HG03457 (cell line): ENCODE results near the gene ATP2B1.
A peak's percentile ranks its signal among the peaks of the same experiment; 100 is the strongest.

Source experiments
- ATAC-seq: cut with Tn5 transposase; IDR thresholded peaks from one replicate; pipeline ENCODE4 v1.9.1; 2021; ENCODE audit warnings: moderate number of reproducible peaks; ENCODE audit not compliant: unreplicated experiment

Gene ATP2B1

DNA sequence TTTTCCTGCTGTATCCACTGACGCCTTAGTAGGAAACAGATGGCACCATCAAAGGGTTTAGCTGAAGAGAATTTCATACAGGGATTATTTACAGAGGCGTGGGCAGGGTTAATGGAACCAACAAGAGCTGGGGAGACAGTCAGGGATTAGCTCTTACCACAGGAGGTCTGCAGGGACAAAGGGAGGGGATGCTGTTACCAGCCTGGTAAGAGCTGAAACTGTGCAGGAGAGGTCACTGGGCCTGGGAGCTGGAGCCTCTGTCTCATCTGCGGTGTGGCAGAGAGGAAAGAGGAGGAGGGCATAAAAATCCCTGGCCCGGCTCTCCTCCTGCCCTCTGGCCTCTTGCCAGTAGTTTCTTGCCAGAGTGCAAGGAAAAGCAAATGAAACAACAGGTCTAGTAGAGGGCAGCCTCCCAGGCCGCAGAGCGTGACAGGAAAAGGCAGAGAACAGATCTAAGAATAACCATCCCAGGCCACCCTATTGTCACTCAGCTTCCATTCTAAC, 163.9 kb downstream of the ATP2B1 start:
- ATAC-seq: no peak

DNA sequence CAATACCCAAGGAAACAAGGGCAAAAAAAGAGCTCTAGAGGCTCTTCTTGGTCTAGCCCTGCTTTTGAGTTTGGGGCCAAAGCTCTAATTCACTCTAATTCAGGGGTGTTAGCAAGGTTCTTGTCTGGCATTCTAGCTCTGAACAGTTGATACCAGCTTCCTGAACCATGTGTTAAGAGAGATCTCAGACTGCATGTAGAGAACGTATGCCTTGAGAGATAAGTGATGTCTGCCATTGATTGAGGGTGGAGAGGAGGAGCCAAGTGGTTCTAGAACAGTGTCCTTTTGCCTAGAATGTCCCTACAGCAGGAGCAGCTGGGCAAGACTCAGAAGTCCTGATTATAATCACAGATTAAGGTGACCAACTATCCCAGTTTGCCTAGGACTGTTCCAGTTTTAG, 164.6 kb downstream of the ATP2B1 start:
- ATAC-seq: no peak

DNA sequence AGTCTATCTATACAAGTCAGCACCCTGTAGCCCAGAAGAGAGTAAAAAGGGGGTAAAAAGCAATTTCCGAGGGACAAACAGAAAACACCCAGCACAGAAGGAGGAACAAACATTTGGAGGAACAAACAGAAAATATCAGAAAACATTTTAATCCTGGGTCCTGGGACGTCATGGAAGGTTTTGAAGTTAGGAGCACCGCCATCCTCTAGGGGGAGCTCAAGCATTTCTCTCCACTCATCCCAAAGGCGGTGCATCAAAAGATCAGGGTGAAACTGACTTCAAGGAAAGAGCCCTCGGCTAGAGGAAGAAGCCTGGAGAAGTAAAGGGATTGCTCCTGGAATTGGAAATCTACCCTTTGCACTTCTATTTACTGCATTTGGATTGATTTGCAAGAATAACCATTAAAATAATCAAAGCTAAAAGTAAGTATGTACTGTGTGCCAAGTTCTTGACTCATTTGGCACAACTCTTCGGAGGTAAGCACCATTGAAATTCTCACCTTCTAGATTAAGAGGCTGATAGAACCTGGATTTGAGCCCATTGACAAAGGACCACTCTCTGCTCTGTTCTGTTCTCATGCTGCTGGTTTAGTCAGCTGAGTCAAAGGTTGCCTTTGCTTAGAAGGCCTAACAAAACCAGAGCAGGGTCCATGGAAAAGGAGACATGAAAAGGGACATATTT, 165.6 kb downstream of the ATP2B1 start:
- ATAC-seq: peak; percentile 71

DNA sequence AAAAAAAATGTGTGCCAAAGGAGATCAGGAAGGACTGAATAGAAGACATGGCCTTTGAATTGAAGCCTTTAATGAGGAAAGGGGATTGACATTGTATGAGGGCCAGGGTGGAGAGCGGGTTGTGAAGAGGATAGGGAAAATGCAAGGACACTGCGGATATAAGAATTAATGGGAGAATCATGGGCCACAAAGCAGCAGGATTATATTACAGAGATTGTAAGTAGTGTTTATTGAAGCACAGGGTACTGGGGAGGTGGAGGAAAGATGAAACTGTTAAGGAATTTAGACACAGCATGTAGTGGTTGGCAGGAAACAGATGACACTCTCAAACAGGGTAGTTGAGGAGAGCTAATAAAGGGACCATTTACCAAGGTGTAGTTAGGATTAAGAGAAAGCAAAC, 166.4 kb downstream of the ATP2B1 start:
- ATAC-seq: no peak

DNA sequence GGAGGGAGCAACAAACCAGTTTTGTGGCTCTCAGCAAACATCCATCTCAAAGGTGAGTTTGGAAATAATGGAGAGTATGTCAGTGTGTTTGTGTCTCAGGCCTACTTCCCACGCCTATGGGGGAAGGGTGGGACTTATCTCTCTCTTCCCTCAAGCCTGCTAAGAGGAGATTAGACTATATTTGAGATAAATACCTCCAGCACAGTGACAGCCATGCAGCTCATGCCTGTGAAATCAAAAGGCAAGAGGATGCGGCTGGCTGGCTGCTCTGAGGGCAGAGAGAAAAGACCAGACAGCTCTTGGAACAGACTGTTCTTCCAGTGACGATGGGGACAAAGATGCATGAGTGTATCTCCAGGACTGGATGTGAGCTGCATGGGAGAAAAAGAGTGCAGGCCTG, 168.1 kb downstream of the ATP2B1 start:
- ATAC-seq: no peak

DNA sequence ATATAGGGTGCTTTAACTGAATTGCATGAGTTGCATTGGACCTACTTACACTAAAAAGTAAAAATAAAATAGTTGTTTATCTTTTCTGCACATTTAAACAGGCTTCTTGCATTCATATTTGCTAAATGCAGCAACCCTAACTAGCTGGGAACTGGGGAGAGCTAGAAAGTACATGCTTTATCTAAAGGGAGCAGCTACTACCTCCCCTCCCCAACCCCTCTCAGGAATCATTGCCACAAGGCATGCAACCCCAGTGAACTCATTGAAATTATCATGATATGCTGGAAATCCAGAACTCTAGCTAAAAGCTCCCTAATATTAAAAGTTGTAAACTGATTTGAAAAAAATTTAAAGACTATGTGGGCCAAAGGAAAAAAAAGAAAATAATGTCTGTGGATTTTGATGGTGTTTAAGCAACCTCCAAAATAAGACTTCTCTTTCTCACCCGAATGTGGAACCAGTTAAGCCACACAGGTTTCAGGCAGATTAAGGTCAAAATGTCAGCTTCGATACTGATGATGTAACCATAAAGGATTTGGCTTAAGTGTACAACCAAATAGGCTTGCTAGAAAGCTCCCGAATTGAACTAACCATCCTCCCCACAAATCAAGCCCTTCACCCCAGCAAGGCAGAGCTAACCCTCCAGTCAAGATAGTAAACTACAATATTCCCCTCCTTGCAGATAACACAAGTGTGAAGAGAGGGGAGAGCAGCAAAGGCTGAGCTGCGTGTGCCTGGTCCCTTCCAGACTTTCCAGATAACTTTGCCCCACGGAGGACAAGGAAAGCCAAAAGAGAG, 169.0 kb downstream of the ATP2B1 start:
- ATAC-seq: no peak

DNA sequence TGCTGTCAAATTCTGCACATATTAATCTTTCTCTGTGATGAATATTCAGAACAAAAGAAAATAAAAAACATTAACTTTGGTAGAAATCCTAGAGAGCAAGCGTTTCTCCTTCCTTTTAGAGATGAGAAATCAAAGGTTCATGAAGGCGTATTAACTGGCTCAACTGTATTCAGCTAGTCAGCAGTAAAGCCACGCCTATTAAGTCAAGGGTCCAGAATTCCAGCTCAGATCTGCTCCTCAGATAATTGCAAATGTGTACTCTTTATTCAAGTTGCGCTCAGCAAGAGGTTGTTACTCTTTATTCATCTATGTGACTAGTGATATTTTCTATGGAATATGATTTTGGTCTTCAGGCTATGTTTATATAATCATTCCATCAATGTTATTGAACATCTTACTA, 169.7 kb downstream of the ATP2B1 start:
- ATAC-seq: no peak
